Small intestine (tissue), 7 donors: ENCODE data around the gene GPS1. TPM values are rescaled to one million over a fixed set of nuclear protein-coding genes. Genes with fewer than 3 reads are reported as not detected.

Experiments
- DNase-seq, 2 donors: peaks; one replicate each; pipeline versions ENCODE4 v3.0.0 to v3.0.0-alpha.2; 2013
- FAIRE-seq: peaks from 2 replicates; lab custom pipeline; 2012; peaks lifted over from hg19 to GRCh38; lab: Jason Lieb, UNC
- H3K27ac ChIP-seq, 3 donors: one replicate each; pipeline ENCODE4 v1.5.1; 2013; ENCODE audit warnings: low read length in 2 of 3, mild to moderate bottlenecking in 2 of 3, control low read depth in 1 of 3, inconsistent platforms in 1 of 3, low read depth in 1 of 3, moderate library complexity in 1 of 3
- H3K27me3 ChIP-seq, 3 donors: one replicate each; pipeline ENCODE4 v1.6.1; 2013; ENCODE audit warnings: low read length in 3 of 3, inconsistent platforms in 1 of 3; ENCODE audit not compliant: control insufficient read depth in 3 of 3, insufficient read depth in 3 of 3
- H3K36me3 ChIP-seq, 3 donors: one replicate each; pipeline ENCODE4 v1.6.1; 2013; ENCODE audit warnings: low read length in 3 of 3, inconsistent platforms in 1 of 3, low read depth in 1 of 3, mild to moderate bottlenecking in 1 of 3, moderate library complexity in 1 of 3; ENCODE audit not compliant: control insufficient read depth in 3 of 3, insufficient read depth in 2 of 3
- H3K4me1 ChIP-seq, 3 donors: one replicate each; pipeline ENCODE4 v1.6.1; 2013; ENCODE audit warnings: low read length in 2 of 3, inconsistent platforms in 1 of 3, low read depth in 1 of 3, mild to moderate bottlenecking in 1 of 3, moderate library complexity in 1 of 3; ENCODE audit not compliant: control insufficient read depth in 3 of 3, insufficient read depth in 2 of 3
- H3K4me3 ChIP-seq, 3 donors: one replicate each; pipeline ENCODE4 v1.5.1; 2013; ENCODE audit warnings: low read length in 3 of 3, control low read depth in 1 of 3, inconsistent platforms in 1 of 3, low read depth in 1 of 3, mild to moderate bottlenecking in 1 of 3, moderate library complexity in 1 of 3
- H3K9me3 ChIP-seq, 2 donors: one replicate each; pipeline ENCODE4 v1.6.1; 2013; ENCODE audit warnings: low read depth in 1 of 2, low read length in 1 of 2; ENCODE audit not compliant: control insufficient read depth in 2 of 2, insufficient read depth in 1 of 2
- WGBS, 3 donors: extraction: QIAGEN DNeasy Blood & Tissue Kit; methylation state at CpG; one replicate each; pipeline ENCODE4 v1.1.7; 2013; 5-methylcytosine and 5-hydroxymethylcytosine counted together
- polyA plus RNA-seq, 4 donors: library from polyadenylated mRNA; stranded (reverse) in 3 of 4; unstranded in 1 of 4; fragments of 200-250 nt in 3 of 4; fragments of 120-200 nt in 1 of 4; gene quantifications; one replicate each; pipeline versions ENCODE4 v1.2.1 to v1.2.3, GENCODE V29; 2013
- donor health status: healthy with polysubstance abuse.
- donor health status: control.
- donor health status: control.
- donor health status: Bipolar disorder and iron deficiency.
- donor health status: healthy.

Gene GPS1
- polyA plus RNA-seq, 4 donors, result 80.4 to 161 (median 120) TPM

DNA sequence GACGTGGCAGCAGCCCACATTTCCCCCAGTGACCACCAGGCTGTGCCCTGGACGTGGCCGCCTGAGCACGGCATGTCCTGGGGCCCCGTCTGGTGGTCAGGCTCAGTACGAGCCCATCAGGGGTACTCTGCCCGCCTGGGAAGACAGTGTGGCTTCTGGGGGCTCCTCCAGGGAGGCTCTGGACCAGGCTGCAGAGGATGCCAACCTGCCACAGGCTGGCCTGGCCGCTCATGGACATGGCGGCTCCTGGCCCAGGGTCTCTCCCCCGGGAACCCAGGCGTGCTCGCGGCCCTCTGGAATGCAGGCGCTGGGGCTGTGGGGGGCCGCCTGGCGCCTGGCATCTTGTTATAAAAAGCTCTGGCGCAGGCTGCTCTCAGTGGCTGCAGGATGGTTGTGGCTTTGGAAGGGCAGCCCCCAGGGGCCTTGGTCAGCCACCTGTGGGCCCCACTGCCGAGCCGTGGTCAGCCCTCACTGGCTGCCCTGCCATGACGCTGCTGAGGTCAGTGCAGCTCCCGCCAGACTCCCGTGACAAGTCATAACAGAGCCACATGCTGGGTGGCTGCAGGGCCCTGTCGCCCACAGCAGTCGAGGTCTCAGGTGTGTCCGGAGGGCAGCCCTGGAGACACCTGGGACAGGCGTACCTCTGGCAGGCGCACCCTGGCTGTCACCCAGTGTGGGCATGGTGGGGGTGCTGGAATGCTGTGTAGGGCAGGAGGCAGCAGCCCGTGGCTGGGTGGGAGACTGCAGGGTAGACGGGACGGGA is 44.0 kb upstream of the GPS1 start:
- Histone ChIP-seq H3K27me3 (no peaks in the 10 kb centered on the region), H3K9me3 (no peaks in the 10 kb centered on the region), H3K36me3 (peaks cover 0 to 77% (median 2%) of the 10 kb centered on the region in 3 donors), H3K27ac (no peak overlapping the region), H3K4me1 (no peaks in the 10 kb centered on the region), H3K4me3 (no peak overlapping the region)
- DNase-seq, result no peak
- no peak for FAIRE-seq
- 85 to 94% (median 88%) methylated on average over 26 to 30 of the region's 30 CpGs for WGBS, 3 donors

DNA sequence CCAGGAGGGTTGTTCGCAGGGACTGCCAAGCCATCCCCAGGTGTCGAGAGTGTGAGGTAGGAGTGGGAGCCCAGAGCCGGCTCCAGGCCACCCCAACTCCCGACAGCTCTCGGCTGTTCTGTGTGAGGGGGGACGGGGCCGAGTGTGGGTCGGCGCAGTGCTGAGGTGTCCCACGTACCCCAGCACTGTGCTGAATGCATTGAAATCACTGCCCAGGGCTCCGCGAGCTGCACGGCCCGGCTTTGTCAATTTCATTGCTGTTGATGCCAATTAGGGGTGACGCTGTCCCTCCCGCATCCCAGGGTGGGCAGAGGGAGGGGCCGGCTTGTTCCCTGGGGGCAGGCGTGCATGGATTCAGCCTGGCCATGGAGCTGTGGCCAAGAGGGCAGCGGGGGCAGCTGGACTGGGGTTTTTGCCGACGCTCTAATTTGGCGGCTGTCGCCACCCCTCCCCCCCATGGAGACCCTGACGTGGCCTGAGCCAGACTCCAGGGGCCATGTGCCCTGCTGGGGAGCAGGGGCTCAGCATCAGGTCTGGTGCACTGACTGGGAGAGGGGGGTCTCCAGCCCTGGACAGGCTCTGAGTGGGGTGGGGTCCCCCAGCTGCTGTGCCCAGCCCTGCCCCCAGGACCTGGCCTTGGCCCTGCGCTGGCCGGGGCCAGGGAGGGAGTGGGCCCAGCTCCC is 43.3 kb upstream of the GPS1 start:
- Histone ChIP-seq H3K36me3 (peaks cover 0 to 80% (median 2%) of the 10 kb centered on the region in 3 donors), H3K4me3 (no peak overlapping the region), H3K27ac (no peak overlapping the region), H3K4me1 (no peaks in the 10 kb centered on the region), H3K27me3 (no peaks in the 10 kb centered on the region), H3K9me3 (no peaks in the 10 kb centered on the region)
- WGBS, 3 donors, result 87 to 95% (median 92%) methylated on average over 24 to 26 of the region's 26 CpGs
- DNase-seq (no peak), FAIRE-seq (no peak)

DNA sequence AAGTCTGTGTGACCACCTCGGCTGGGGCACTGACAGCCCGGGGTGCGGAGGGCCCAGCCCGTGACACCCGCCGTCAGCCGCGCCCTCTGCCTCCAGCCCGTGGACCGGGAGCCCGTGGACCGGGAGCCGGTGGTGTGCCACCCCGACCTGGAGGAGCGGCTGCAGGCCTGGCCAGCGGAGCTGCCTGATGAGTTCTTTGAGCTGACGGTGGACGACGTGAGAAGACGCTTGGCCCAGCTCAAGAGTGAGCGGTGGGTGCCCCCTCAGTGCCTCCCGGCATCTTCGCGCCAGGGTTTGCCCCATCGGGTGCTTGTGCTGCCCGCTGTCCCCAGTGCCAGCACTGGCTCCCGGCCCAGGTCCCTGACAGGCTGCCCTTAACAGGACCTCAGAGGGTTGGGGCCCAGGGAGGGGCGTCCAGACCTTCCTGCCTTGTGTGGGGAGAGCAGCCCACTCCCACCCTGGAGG is 42.7 kb upstream of the GPS1 start:
- DNase-seq, result no peak
- no peak for FAIRE-seq
- WGBS, 3 donors, result 90 to 93% (median 92%) methylated on average over 15 to 28 of the region's 28 CpGs

DNA sequence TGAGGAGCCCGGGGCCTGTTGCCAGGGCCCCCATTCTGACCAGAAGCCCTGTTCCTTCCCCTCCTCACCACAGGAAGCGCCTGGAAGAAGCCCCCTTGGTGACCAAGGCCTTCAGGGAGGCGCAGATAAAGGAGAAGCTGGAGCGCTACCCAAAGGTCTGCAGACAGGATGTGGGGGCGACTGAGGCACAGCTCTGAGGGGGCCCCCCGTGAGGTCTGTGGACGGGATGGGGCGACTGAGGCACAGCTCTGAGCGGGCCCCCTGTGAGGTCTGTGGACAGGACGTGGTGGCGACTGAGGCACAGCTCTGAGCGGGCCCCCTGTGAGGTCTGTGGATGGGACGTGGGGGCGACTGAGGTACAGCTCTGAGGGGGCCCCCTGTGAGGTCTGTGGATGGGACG is 42.3 kb upstream of the GPS1 start:
- WGBS, 3 donors, result 82 to 86% (median 83%) methylated on average over 15 of the region's 15 CpGs
- FAIRE-seq, result no peak
- Histone ChIP-seq H3K4me3 (no peak overlapping the region), H3K36me3 (peaks cover 0 to 80% (median 2%) of the 10 kb centered on the region in 3 donors), H3K9me3 (no peaks in the 10 kb centered on the region), H3K27me3 (no peaks in the 10 kb centered on the region), H3K4me1 (no peaks in the 10 kb centered on the region), H3K27ac (no peak overlapping the region)
- no peak for DNase-seq

More for the DNA sequence above, 42.7 kb upstream of the GPS1 start:
- Histone ChIP-seq H3K9me3 (no peaks in the 10 kb centered on the region), H3K4me3 (no peak overlapping the region), H3K4me1 (no peaks in the 10 kb centered on the region), H3K36me3 (peaks cover 0 to 80% (median 2%) of the 10 kb centered on the region in 3 donors), H3K27me3 (no peaks in the 10 kb centered on the region), H3K27ac (no peak overlapping the region)

DNA sequence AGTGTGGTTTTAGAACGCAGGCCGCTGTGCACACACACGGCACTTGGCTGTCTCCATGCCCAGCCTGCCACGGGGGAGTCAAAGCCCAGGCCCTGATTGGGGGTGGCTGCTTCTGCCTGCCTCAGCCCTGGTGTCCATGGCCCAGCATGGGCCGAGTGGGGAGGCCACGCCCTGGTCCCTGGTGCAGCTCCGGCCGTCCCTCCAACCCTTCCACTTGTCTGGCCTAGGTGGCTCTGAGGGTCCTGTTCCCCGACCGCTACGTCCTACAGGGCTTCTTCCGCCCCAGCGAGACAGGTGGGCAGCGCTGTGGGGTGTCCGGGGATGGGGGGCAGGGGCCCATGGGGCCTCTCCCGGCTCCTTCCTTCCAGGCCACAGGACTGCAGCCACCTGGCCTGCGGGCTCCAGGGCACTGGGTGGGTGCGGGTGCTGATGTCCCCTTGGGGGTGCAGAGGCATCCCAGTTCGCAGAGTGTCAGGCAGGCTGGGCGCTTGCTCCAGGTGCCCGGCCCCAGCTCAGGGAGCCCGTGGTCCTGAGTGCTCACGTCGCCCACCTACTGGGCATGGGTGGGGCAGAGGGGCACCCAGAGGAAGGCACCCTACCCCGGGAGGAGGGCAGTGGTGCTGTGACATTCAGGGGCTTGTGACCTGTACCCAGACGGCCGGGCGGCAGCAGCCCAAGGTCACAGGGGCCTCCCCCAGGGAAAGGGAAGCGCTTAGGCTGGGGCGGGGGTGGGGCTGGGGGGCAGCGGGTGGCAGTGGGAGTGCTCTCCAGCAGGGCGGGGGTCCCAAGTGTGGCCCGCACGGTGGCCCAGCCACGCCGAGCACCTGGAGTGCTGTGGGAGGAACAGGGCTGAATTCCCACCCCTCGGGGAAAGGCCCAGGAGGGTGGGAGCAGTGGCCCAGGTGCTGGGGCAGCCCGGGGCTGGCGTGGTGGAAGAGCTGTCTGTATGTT is 40.8 kb upstream of the GPS1 start:
- no peaks in the 10 kb centered on the region for H3K9me3 ChIP-seq
- DNase-seq (no peak), FAIRE-seq (no peak)
- H3K27ac ChIP-seq, result no peak overlapping the region
- H3K27me3 ChIP-seq, result no peaks in the 10 kb centered on the region
- H3K36me3 ChIP-seq, result peaks cover 0 to 71% (median 0%) of the 10 kb centered on the region in 3 donors
- H3K4me1 ChIP-seq, result no peaks in the 10 kb centered on the region
- H3K4me3 ChIP-seq, result no peak overlapping the region
- 92 to 93% (median 93%) methylated on average over 34 to 39 of the region's 39 CpGs for WGBS, 3 donors

DNA sequence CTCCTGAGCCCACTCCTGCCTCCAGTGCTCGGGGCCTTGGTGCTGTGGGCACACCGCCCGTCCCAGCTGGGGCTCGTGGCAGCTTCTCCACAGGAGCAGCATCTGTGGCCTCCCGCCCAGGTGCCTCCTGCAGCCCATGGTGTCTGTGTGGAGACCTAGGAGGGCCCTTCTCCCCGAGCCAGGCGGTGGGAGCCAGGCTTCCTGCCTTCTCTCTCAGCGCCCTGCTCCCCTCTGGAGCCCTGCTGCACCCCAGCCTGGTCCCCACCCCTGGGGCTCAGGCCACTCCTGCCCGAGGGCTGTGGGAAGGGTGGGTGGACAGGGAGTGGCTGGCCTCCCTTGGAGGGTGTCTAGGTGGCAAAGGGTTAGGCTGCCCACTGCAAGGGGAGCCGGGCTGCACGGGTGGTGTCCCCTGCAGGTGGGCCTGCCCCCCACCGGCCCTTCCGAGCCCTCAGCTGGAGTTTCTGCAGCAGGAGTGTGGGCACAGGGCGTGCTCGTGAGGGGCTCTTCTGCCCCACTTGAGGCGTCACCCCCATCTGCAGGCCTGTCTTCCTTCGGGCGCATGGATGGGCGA is 40.0 kb upstream of the GPS1 start:
- DNase-seq, result no peak
- Histone ChIP-seq H3K4me1 (no peaks in the 10 kb centered on the region), H3K27me3 (no peaks in the 10 kb centered on the region), H3K27ac (no peak overlapping the region), H3K36me3 (peaks cover 0 to 68% (median 0%) of the 10 kb centered on the region in 3 donors), H3K9me3 (no peaks in the 10 kb centered on the region), H3K4me3 (no peak overlapping the region)
- no peak for FAIRE-seq
- WGBS, 3 donors, result 89 to 93% (median 93%) methylated on average over 17 to 19 of the region's 19 CpGs

DNA sequence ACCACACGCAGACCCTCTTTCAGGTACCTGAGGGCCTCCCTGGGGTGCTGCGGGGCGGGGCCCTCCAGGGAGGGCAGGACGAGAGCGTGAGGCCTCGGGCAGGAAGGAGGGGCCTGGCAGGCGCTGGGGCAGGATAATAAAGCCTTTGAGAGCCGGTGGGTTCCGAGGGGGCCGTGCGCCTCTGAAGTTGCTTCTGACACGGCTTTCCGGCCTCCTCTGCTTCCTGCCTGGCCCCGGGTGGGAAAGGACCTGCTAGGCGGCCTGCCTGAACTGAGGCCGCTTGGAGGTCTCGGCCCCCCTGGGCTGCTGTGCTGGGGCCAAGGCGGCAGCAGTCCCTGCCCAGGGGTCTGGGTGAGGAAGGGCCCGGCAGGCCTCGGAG is 39.4 kb upstream of the GPS1 start:
- Histone ChIP-seq H3K27ac (no peak overlapping the region), H3K36me3 (peaks cover 0 to 69% (median 0%) of the 10 kb centered on the region in 3 donors), H3K4me3 (no peak overlapping the region), H3K4me1 (no peaks in the 10 kb centered on the region), H3K9me3 (no peaks in the 10 kb centered on the region), H3K27me3 (no peaks in the 10 kb centered on the region)
- 74 to 91% (median 76%) methylated on average over 17 to 20 of the region's 20 CpGs for WGBS, 3 donors
- FAIRE-seq (no peak), DNase-seq (no peak)
